ENCODE data around the gene GLB1L2. TPM values are rescaled to one million over a fixed set of nuclear protein-coding genes. Genes with fewer than 3 reads are reported as not detected.

GLB1L2 gene
- total RNA-seq, 1 experiment from 2014 or later = 19.0 TPM

- BruUV-seq (replicated peaks) = no TSS peak
- no peaks in the 10 kb centered on the region for H3K9me3 Mint-ChIP-seq (ENCODE audit: low read depth, unreplicated experiment)
- intact Hi-C loops (cut with micrococcal nuclease; ENCODE audit: unreplicated experiment) = no loop called here
- CTCF ChIA-PET = no interaction called here
- DNase-seq = no peak
- peaks cover 69% of the 10 kb centered on the region for H3K27me3 Mint-ChIP-seq (ENCODE audit: unreplicated experiment)
- no peak overlapping the region for H3K27ac Mint-ChIP-seq (ENCODE audit: unreplicated experiment)
- no peaks in the 10 kb centered on the region for H3K4me1 Mint-ChIP-seq (ENCODE audit: low read depth, unreplicated experiment)
- H3K4me3 Mint-ChIP-seq (ENCODE audit: low read depth, unreplicated experiment) = no peak overlapping the region
- H3K36me3 Mint-ChIP-seq (ENCODE audit: insufficient read depth, unreplicated experiment) = no peaks in the 10 kb centered on the region
- TF ChIP-seq CTCF (IDR thresholded peaks at IDR 0.05; ENCODE audit: unreplicated experiment) = no peak
Measured at GRCh38 chr11:134405436-134405835, 73.6 kb downstream of the GLB1L2 start.

- no peak overlapping the region for H3K4me3 Mint-ChIP-seq (ENCODE audit: low read depth, unreplicated experiment)
- DNase-seq = no peak
- H3K36me3 Mint-ChIP-seq (ENCODE audit: insufficient read depth, unreplicated experiment) = no peaks in the 10 kb centered on the region
- intact Hi-C loops (cut with micrococcal nuclease; ENCODE audit: unreplicated experiment) = no loop called here
- peaks cover 69% of the 10 kb centered on the region for H3K27me3 Mint-ChIP-seq (ENCODE audit: unreplicated experiment)
- no peaks in the 10 kb centered on the region for H3K4me1 Mint-ChIP-seq (ENCODE audit: low read depth, unreplicated experiment)
- no peak for TF ChIP-seq CTCF (IDR thresholded peaks at IDR 0.05; ENCODE audit: unreplicated experiment)
- no peak overlapping the region for H3K27ac Mint-ChIP-seq (ENCODE audit: unreplicated experiment)
- no TSS peak for BruUV-seq (replicated peaks)
- CTCF ChIA-PET = no interaction called here
- no peaks in the 10 kb centered on the region for H3K9me3 Mint-ChIP-seq (ENCODE audit: low read depth, unreplicated experiment)
Measured at GRCh38 chr11:134405841-134406240, 74.1 kb downstream of the GLB1L2 start.

- intact Hi-C loops (cut with micrococcal nuclease; ENCODE audit: unreplicated experiment) = no loop called here
- Mint-ChIP-seq H3K4me1 (ENCODE audit: low read depth, unreplicated experiment) (no peaks in the 10 kb centered on the region), H3K36me3 (ENCODE audit: insufficient read depth, unreplicated experiment) (no peaks in the 10 kb centered on the region), H3K27ac (ENCODE audit: unreplicated experiment) (no peak overlapping the region), H3K4me3 (ENCODE audit: low read depth, unreplicated experiment) (no peak overlapping the region), H3K9me3 (ENCODE audit: low read depth, unreplicated experiment) (no peaks in the 10 kb centered on the region), H3K27me3 (ENCODE audit: unreplicated experiment) (peaks cover 70% of the 10 kb centered on the region)
- no peak for TF ChIP-seq CTCF (IDR thresholded peaks at IDR 0.05; ENCODE audit: unreplicated experiment)
- CTCF ChIA-PET = no interaction called here
- DNase-seq = no peak
- no TSS peak for BruUV-seq (replicated peaks)
Measured at GRCh38 chr11:134406264-134407185, 74.7 kb downstream of the GLB1L2 start.

- DNase-seq = no peak
- intact Hi-C loops (cut with micrococcal nuclease; ENCODE audit: unreplicated experiment) = no loop called here
- BruUV-seq (replicated peaks) = no TSS peak
- H3K27me3 Mint-ChIP-seq (ENCODE audit: unreplicated experiment) = peaks cover 71% of the 10 kb centered on the region
- H3K4me3 Mint-ChIP-seq (ENCODE audit: low read depth, unreplicated experiment) = no peak overlapping the region
- no peaks in the 10 kb centered on the region for H3K4me1 Mint-ChIP-seq (ENCODE audit: low read depth, unreplicated experiment)
- no peaks in the 10 kb centered on the region for H3K36me3 Mint-ChIP-seq (ENCODE audit: insufficient read depth, unreplicated experiment)
- CTCF ChIA-PET = no interaction called here
- no peaks in the 10 kb centered on the region for H3K9me3 Mint-ChIP-seq (ENCODE audit: low read depth, unreplicated experiment)
- TF ChIP-seq CTCF (IDR thresholded peaks at IDR 0.05; ENCODE audit: unreplicated experiment) = no peak
- H3K27ac Mint-ChIP-seq (ENCODE audit: unreplicated experiment) = no peak overlapping the region
Measured at GRCh38 chr11:134407321-134407828, 75.6 kb downstream of the GLB1L2 start.

Measured in Calu3 (cell line).